Measurements from ENCODE around the gene IQCK. TPM values are rescaled to one million over a fixed set of nuclear protein-coding genes. Genes with fewer than 3 reads are reported as not detected.

IQCK gene
- total RNA-seq, 1 donor from 2014 or later = 5.8 TPM

- no peak for DNase-seq (ENCODE audit: extremely low spot score, unreplicated experiment)
- TF ChIP-seq CTCF (IDR thresholded peaks at IDR 0.05) = no peak
- H3K4me1 Mint-ChIP-seq (ENCODE audit: unreplicated experiment) = peaks cover 1% of the 10 kb centered on the region
These were observed 180.1 kb downstream of the IQCK start for GRCh38 chr16:19898166-19898565.

GRCh38 chr16:19898924-19899604, 181.0 kb downstream of the IQCK start:
- peaks cover 1% of the 10 kb centered on the region for H3K4me1 Mint-ChIP-seq (ENCODE audit: unreplicated experiment)
- no peaks in the 10 kb centered on the region for H3K36me3 Mint-ChIP-seq (ENCODE audit: unreplicated experiment)
- peaks cover 15% of the 10 kb centered on the region for H3K27me3 Mint-ChIP-seq (ENCODE audit: unreplicated experiment)
- no peaks in the 10 kb centered on the region for H3K9me3 Mint-ChIP-seq (ENCODE audit: unreplicated experiment)
- no peak overlapping the region for H3K27ac Mint-ChIP-seq (ENCODE audit: unreplicated experiment)
- no peak for DNase-seq (ENCODE audit: extremely low spot score, unreplicated experiment)
- peak; percentile 73 for TF ChIP-seq CTCF (IDR thresholded peaks at IDR 0.05)
- H3K4me3 Mint-ChIP-seq (ENCODE audit: unreplicated experiment) = no peak overlapping the region

More at GRCh38 chr16:19898166-19898565, 180.1 kb downstream of the IQCK start:
- Mint-ChIP-seq H3K36me3 (ENCODE audit: unreplicated experiment) (no peaks in the 10 kb centered on the region), H3K4me3 (ENCODE audit: unreplicated experiment) (no peak overlapping the region), H3K9me3 (ENCODE audit: unreplicated experiment) (no peaks in the 10 kb centered on the region), H3K27me3 (ENCODE audit: unreplicated experiment) (peaks cover 17% of the 10 kb centered on the region), H3K27ac (ENCODE audit: unreplicated experiment) (no peak overlapping the region)

- DNase-seq (ENCODE audit: extremely low spot score, unreplicated experiment) = no peak
- no peak overlapping the region for H3K4me3 Mint-ChIP-seq (ENCODE audit: unreplicated experiment)
- peaks cover 1% of the 10 kb centered on the region for H3K4me1 Mint-ChIP-seq (ENCODE audit: unreplicated experiment)
- no peak overlapping the region for H3K27ac Mint-ChIP-seq (ENCODE audit: unreplicated experiment)
- no peaks in the 10 kb centered on the region for H3K36me3 Mint-ChIP-seq (ENCODE audit: unreplicated experiment)
- TF ChIP-seq CTCF (IDR thresholded peaks at IDR 0.05) = peak; percentile 4
- peaks cover 15% of the 10 kb centered on the region for H3K27me3 Mint-ChIP-seq (ENCODE audit: unreplicated experiment)
- no peaks in the 10 kb centered on the region for H3K9me3 Mint-ChIP-seq (ENCODE audit: unreplicated experiment)
These were observed 181.5 kb downstream of the IQCK start for GRCh38 chr16:19899605-19899955.

- Mint-ChIP-seq H3K27me3 (ENCODE audit: unreplicated experiment) (peaks cover 21% of the 10 kb centered on the region), H3K4me3 (ENCODE audit: unreplicated experiment) (no peak overlapping the region), H3K27ac (ENCODE audit: unreplicated experiment) (no peak overlapping the region), H3K36me3 (ENCODE audit: unreplicated experiment) (no peaks in the 10 kb centered on the region), H3K4me1 (ENCODE audit: unreplicated experiment) (peaks cover 1% of the 10 kb centered on the region), H3K9me3 (ENCODE audit: unreplicated experiment) (no peaks in the 10 kb centered on the region)
- no peak for DNase-seq (ENCODE audit: extremely low spot score, unreplicated experiment)
- no peak for TF ChIP-seq CTCF (IDR thresholded peaks at IDR 0.05)
These were observed 183.1 kb downstream of the IQCK start for GRCh38 chr16:19901164-19901563.

GRCh38 chr16:19907161-19907992, 189.3 kb downstream of the IQCK start:
- H3K27ac Mint-ChIP-seq (ENCODE audit: unreplicated experiment) = no peak overlapping the region
- peak; percentile 98 for TF ChIP-seq CTCF (IDR thresholded peaks at IDR 0.05)

More at GRCh38 chr16:19907161-19907992, 189.3 kb downstream of the IQCK start:
- H3K4me1 Mint-ChIP-seq (ENCODE audit: unreplicated experiment) = peaks cover 6% of the 10 kb centered on the region
- peaks cover 12% of the 10 kb centered on the region for H3K27me3 Mint-ChIP-seq (ENCODE audit: unreplicated experiment)
- peak; percentile 91 for DNase-seq (ENCODE audit: extremely low spot score, unreplicated experiment)
- no peaks in the 10 kb centered on the region for H3K36me3 Mint-ChIP-seq (ENCODE audit: unreplicated experiment)
- no peaks in the 10 kb centered on the region for H3K9me3 Mint-ChIP-seq (ENCODE audit: unreplicated experiment)
- no peak overlapping the region for H3K4me3 Mint-ChIP-seq (ENCODE audit: unreplicated experiment)
